Measurements from ENCODE around the gene MTSS2. TPM values are rescaled to one million over a fixed set of nuclear protein-coding genes. Genes with fewer than 3 reads are reported as not detected.

The MTSS2 gene
- total and polyA plus RNA-seq, 2 experiments from 2014 or later, result 1.6 to 19.6 TPM

- no peaks in the 10 kb centered on the region; the same call in 1 of the 2 replicates for H4K20me1 ChIP-seq (replicated peaks; ENCODE audit: insufficient read depth)
- Mint-ChIP-seq H3K36me3 (ENCODE audit: low read depth) (peaks cover 51% of the 10 kb centered on the region), H3K27me3 (ENCODE audit: insufficient read depth, low read depth, poor library complexity) (peaks cover 5% of the 10 kb centered on the region), H3K27ac (no peak overlapping the region), H3K4me1 (peaks cover 14% of the 10 kb centered on the region), H3K4me3 (no peak overlapping the region), H3K9me3 (peaks cover 17% of the 10 kb centered on the region; the same call in 2 of the 3 replicates)
- ATAC-seq (no peak), DNase-seq (ENCODE audit: low spot score) (no peak)
- no peak overlapping the region for H3K4me3 ChIP-seq
- H2AFZ ChIP-seq, result no peak overlapping the region
- H3K4me2 ChIP-seq, result no peak overlapping the region
- no peaks in the 10 kb centered on the region for H3K79me2 ChIP-seq (replicated peaks; ENCODE audit: insufficient read depth)
- no peaks in the 10 kb centered on the region; the same call in 1 of the 2 replicates for H3K36me3 ChIP-seq (ENCODE audit: insufficient read depth)
- no peaks in the 10 kb centered on the region for H3K9me2 ChIP-seq (ENCODE audit: insufficient read depth)
- peaks cover 4% of the 10 kb centered on the region; the same call in 1 of the 2 replicates for H3K4me1 ChIP-seq (ENCODE audit: insufficient read depth)
- H3F3A ChIP-seq (replicated peaks; ENCODE audit: low read depth), result 0 out of 2 replicates have a peak, but pooled peaks cover 8% of the 10 kb centered on the region
- TF ChIP-seq CTCF (conservative IDR thresholded peaks at IDR 0.05; ENCODE audit: low read depth in 2 of 2) (no peak), ZNF331 (CRISPR knock-in tag; IDR thresholded peaks at IDR 0.05; ENCODE audit: low read depth) (no peak), EZH2phosphoT487 (IDR thresholded peaks at IDR 0.05; ENCODE audit: unreplicated experiment) (no peak), STAT1 (IDR thresholded peaks at IDR 0.05; ENCODE audit: unreplicated experiment) (no peak), REST (IDR thresholded peaks at IDR 0.05; ENCODE audit: unreplicated experiment) (no peak), ZNF114 (CRISPR knock-in tag; IDR thresholded peaks at IDR 0.05) (no peak), ZNF462 (CRISPR knock-in tag; IDR thresholded peaks at IDR 0.05) (no peak), JUNB (IDR thresholded peaks at IDR 0.05; ENCODE audit: unreplicated experiment) (no peak), NANOG (IDR thresholded peaks at IDR 0.05; ENCODE audit: borderline replicate concordance) (no peak), ETS1 (IDR thresholded peaks at IDR 0.05) (no peak), CREB1 (CRISPR knock-in tag; IDR thresholded peaks at IDR 0.05; ENCODE audit: low read depth) (no peak), POLR2AphosphoS5 (IDR thresholded peaks at IDR 0.05; ENCODE audit: low read depth) (no peak), EZH2 (IDR thresholded peaks at IDR 0.05; ENCODE audit: low read depth, unreplicated experiment) (no peak)
- H3K27me3 ChIP-seq (ENCODE audit: insufficient read depth), result no peaks in the 10 kb centered on the region
- H3K27ac ChIP-seq (ENCODE audit: low read depth), result 0 out of 2 replicates have a peak overlapping the region, but pooled peaks have one; percentile 45
Observed at GRCh38 chr16:70665806-70666735, 19.8 kb downstream of the MTSS2 start.

All from GM23338 (cell line).